Transverse colon (tissue), 4 donors: Measurements from ENCODE around the gene IRX4.

ENCODE experiments used
- POLR2A ChIP-seq: fragments of 450-650 bp; IDR thresholded peaks from one replicate; pipeline ENCODE4 v1.6.1; 2016; ENCODE audit warnings: antibody characterized with exemption, mild to moderate bottlenecking, moderate library complexity
- POLR2AphosphoS5 ChIP-seq, 3 donors: sonication (generic); formaldehyde crosslinking; IDR thresholded peaks; one replicate each; pipeline ENCODE4 v1.6.1; 2016; ENCODE audit warnings: antibody characterized with exemption in 3 of 3
- TF ChIP-seq, protein P1 (sequence below), 5 experiments: fragments of 200-600 bp in 3 of 5; fragments of 450-650 bp in 2 of 5; sonication (generic) in 3 of 5; IDR thresholded peaks; 1 replicate in 2 of 5; 2 replicates in 3 of 5; pipeline ENCODE4 v1.5.1; 2016 to 2017; ENCODE audit warnings: antibody characterized with exemption in 5 of 5, inconsistent platforms in 3 of 5, mild to moderate bottlenecking in 2 of 5, moderate library complexity in 1 of 5

- TF ChIP-seq, protein P1, sequence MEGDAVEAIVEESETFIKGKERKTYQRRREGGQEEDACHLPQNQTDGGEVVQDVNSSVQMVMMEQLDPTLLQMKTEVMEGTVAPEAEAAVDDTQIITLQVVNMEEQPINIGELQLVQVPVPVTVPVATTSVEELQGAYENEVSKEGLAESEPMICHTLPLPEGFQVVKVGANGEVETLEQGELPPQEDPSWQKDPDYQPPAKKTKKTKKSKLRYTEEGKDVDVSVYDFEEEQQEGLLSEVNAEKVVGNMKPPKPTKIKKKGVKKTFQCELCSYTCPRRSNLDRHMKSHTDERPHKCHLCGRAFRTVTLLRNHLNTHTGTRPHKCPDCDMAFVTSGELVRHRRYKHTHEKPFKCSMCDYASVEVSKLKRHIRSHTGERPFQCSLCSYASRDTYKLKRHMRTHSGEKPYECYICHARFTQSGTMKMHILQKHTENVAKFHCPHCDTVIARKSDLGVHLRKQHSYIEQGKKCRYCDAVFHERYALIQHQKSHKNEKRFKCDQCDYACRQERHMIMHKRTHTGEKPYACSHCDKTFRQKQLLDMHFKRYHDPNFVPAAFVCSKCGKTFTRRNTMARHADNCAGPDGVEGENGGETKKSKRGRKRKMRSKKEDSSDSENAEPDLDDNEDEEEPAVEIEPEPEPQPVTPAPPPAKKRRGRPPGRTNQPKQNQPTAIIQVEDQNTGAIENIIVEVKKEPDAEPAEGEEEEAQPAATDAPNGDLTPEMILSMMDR (IDR thresholded peaks at IDR 0.05) = no peak
- TF ChIP-seq POLR2AphosphoS5 (IDR thresholded peaks at IDR 0.05) (no peak), POLR2A (no peak)
Measured at GRCh38 chr5:1874348-1874747, 8.4 kb downstream of the IRX4 start.
